OCI-LY7 (cell line): Measurements from ENCODE around the gene RGS8. TPM values are rescaled to one million over a fixed set of nuclear protein-coding genes. Genes with fewer than 3 reads are reported as not detected.

Source experiments
- BruUV-seq: library from RNA; stranded (reverse); fragments of 400-500 nt; replicated peaks from 2 replicates; lab custom pipeline; 2021; lab: Mats Ljungman, UMichigan
- CTCF ChIA-PET: fragments of 300-600 bp; sonication (Branson Sonifier 250); formaldehyde crosslinking; loops from one replicate; lab custom pipeline; 2022; ENCODE audit warnings: antibody characterized with exemption; ENCODE audit not compliant: unreplicated experiment; lab: Charles Lee
- POLR2A ChIA-PET: fragments of 300-600 bp; sonication (Branson Sonifier 250); formaldehyde crosslinking; loops from one replicate; lab custom pipeline; 2022; ENCODE audit warnings: antibody characterized with exemption; lab: Charles Lee
- DNase-seq: peaks from one replicate; pipeline ENCODE4 v3.0.0-alpha.2; 2015; ENCODE audit warnings: low spot score
- H2AFZ ChIP-seq: fragments of 200-600 bp; sonication (generic), shearing (Covaris generic); 2 replicates; pipeline ENCODE4 v1.6.1; 2014; ENCODE audit warnings: mild to moderate bottlenecking, antibody characterized with exemption, low read length, moderate library complexity
- H3K27ac ChIP-seq: fragments of 200-600 bp; sonication (generic); 2 replicates; pipeline ENCODE4 v1.5.1; 2014; ENCODE audit warnings: mixed run types, low read depth, mild to moderate bottlenecking, moderate library complexity, low read length, inconsistent platforms; ENCODE audit not compliant: poor library complexity, severe bottlenecking
- H3K36me3 ChIP-seq: fragments of 200-600 bp; sonication (generic); 2 replicates; pipeline ENCODE4 v1.6.1; 2014; ENCODE audit warnings: mild to moderate bottlenecking, antibody characterized with exemption, low read length, moderate library complexity, mixed read lengths; ENCODE audit not compliant: insufficient read depth
- H3K4me1 ChIP-seq: fragments of 200-600 bp; sonication (generic); 2 replicates; pipeline ENCODE4 v1.5.1; 2014; ENCODE audit warnings: mild to moderate bottlenecking, low read length; ENCODE audit not compliant: insufficient read depth, poor library complexity, severe bottlenecking
- H3K4me2 ChIP-seq: fragments of 200-600 bp; sonication (generic); 2 replicates; pipeline ENCODE4 v1.6.1; 2014; ENCODE audit warnings: mild to moderate bottlenecking, low read length
- H3K4me3 ChIP-seq: fragments of 200-600 bp; sonication (generic); 2 replicates; pipeline ENCODE4 v1.5.1; 2014; ENCODE audit warnings: mild to moderate bottlenecking, low read depth, low read length; ENCODE audit not compliant: poor library complexity, severe bottlenecking
- H3K79me2 ChIP-seq: fragments of 200-600 bp; sonication (generic); 2 replicates; pipeline ENCODE4 v1.6.1; 2016; ENCODE audit warnings: low read depth, mild to moderate bottlenecking, low read length, moderate library complexity, mixed read lengths; ENCODE audit not compliant: insufficient read depth
- H3K9me2 ChIP-seq: fragments of 200-600 bp; sonication (generic); 2 replicates; pipeline ENCODE4 v1.6.1; 2016; ENCODE audit warnings: mild to moderate bottlenecking, low read length, mixed read lengths; ENCODE audit not compliant: insufficient read depth
- H3K9me3 ChIP-seq: fragments of 200-600 bp; sonication (generic); 2 replicates; pipeline ENCODE4 v1.6.1; 2014; ENCODE audit warnings: mild to moderate bottlenecking, mixed run types, low read length, mixed read lengths
- H4K20me1 ChIP-seq: fragments of 200-600 bp; sonication (generic); 2 replicates; pipeline ENCODE4 v1.6.1; 2014; ENCODE audit warnings: mild to moderate bottlenecking, antibody characterized with exemption, low read length, moderate library complexity, mixed read lengths; ENCODE audit not compliant: insufficient read depth
- EZH2phosphoT487 ChIP-seq: fragments of 200-600 bp; sonication (generic); IDR thresholded peaks from 2 replicates; pipeline ENCODE4 v1.6.1; 2018; ENCODE audit warnings: low read depth, borderline replicate concordance, mild to moderate bottlenecking, mixed run types, antibody characterized with exemption, low read length, moderate library complexity, mixed read lengths
- intact Hi-C: fragments of 100-400 bp; cut with micrococcal nuclease; formaldehyde crosslinking; loops from one replicate; pipeline ENCODE4 v1.10.0; 2022; ENCODE audit not compliant: unreplicated experiment
- total RNA-seq, 2 experiments: library from RNA; depleted of rRNA in 1 of 2; stranded (reverse); fragments of >200 nt in 1 of 2; shearing (Covaris generic) in 1 of 2; gene quantifications; 2 replicates each; pipeline ENCODE4 v1.2.3, GENCODE V29; 2014 to 2022
- TF ChIP-seq, protein P1 (sequence below): fragments of 200-600 bp; sonication (generic); conservative IDR thresholded peaks from 2 replicates; pipeline ENCODE4 v1.5.1; 2014; ENCODE audit warnings: mild to moderate bottlenecking, antibody characterized with exemption, low read length, moderate library complexity, mixed read lengths

Gene RGS8
- total RNA-seq, 2 experiments from 2014 or later: 1.2 TPM; not detected in 1

DNA sequence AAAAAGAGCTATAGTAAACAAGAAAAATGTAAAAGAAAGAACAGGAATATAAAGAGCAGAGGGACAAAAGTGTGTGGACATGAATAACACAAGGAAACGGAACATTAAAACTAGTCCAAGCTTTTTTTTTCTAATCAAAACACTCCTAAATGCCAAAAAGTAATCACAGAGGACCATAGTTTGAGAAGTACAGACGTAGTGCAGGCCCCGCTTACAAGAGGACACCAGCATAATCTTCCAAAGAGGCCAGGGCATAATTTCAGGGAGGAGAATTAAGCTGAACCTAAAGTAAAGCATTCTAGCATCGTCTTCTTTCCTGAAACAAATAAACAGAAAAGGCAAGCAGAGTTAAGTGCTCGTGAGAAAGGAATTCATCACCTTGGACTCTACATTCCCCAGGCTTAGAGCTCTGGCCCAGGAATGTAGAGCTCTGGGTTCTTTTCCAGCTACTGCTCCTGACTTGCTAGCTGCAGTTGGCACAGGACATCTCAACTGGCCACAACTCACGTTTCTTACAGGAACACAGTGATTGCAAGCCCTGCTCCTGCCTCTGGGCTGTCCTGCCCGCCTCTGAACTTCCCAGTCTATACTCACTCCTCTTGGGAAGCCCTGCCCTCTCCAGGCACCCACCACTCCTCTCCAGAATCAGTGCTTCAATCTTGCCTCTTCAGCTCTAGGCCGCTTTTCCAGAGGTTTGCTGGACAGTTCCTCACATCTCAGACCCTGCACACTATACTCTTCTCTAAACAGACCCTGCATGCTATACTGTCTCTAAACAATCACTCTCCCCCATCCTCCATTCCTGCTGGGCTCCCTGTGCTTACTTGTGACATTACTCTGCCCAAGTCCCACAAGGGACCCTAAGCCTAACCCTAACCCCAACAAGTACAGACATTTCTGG lies 9.8 kb downstream of the RGS8 start:
- no peak overlapping the region for H3K4me3 ChIP-seq
- H3K9me3 ChIP-seq: no peaks in the 10 kb centered on the region
- CTCF ChIA-PET: interaction anchor here (0.6 to 2.2 kb wide), 5 partner anchors 23 to 108 kb away, joined by 3 to 5 read pairs (median 3); no protein-coding TSS in a partner anchor
- no peaks in the 10 kb centered on the region for H3K79me2 ChIP-seq
- H3K4me2 ChIP-seq: peak overlapping the region; percentile 82; the same call in 1 of the 2 replicates
- H2AFZ ChIP-seq: no peak overlapping the region
- H3K27ac ChIP-seq: no peak overlapping the region
- POLR2A ChIA-PET: interaction anchor here (0.5 to 6.8 kb wide), 6 partner anchors 8 to 86 kb away, joined by 3 to 69 read pairs (median 4); partner anchors contain the start of genes RGS16 and RNASEL
- H3K36me3 ChIP-seq: no peaks in the 10 kb centered on the region
- H4K20me1 ChIP-seq: no peaks in the 10 kb centered on the region
- H3K9me2 ChIP-seq: no peaks in the 10 kb centered on the region
- TF ChIP-seq EZH2phosphoT487: no peak
- TF ChIP-seq, protein P1, sequence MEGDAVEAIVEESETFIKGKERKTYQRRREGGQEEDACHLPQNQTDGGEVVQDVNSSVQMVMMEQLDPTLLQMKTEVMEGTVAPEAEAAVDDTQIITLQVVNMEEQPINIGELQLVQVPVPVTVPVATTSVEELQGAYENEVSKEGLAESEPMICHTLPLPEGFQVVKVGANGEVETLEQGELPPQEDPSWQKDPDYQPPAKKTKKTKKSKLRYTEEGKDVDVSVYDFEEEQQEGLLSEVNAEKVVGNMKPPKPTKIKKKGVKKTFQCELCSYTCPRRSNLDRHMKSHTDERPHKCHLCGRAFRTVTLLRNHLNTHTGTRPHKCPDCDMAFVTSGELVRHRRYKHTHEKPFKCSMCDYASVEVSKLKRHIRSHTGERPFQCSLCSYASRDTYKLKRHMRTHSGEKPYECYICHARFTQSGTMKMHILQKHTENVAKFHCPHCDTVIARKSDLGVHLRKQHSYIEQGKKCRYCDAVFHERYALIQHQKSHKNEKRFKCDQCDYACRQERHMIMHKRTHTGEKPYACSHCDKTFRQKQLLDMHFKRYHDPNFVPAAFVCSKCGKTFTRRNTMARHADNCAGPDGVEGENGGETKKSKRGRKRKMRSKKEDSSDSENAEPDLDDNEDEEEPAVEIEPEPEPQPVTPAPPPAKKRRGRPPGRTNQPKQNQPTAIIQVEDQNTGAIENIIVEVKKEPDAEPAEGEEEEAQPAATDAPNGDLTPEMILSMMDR: no peak
- no peak for DNase-seq
- BruUV-seq: no TSS peak
- H3K4me1 ChIP-seq: peaks cover 76% of the 10 kb centered on the region
- intact Hi-C loops: no loop called here

DNA sequence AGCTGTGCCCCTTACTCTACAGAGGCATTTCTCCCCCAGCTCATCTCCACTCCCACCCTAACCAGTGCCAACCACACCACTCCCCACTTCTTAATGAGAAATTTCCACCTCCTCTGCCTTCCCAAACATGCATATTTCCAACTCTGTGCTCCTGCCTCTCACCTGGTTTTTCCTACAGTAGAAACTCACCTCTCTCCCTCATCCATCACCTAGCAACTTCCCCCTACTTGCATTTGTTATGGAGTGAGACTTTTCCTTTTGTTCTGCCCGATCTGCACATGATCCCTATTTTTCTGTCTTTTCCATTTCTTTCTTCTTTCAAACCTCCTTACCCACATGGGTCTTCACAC lies 11.9 kb downstream of the RGS8 start:
- no TSS peak for BruUV-seq
- Histone ChIP-seq H2AFZ (no peak overlapping the region; the same call in 1 of the 2 replicates), H3K9me2 (no peaks in the 10 kb centered on the region), H3K27ac (no peak overlapping the region), H3K4me1 (peaks cover 62% of the 10 kb centered on the region), H4K20me1 (no peaks in the 10 kb centered on the region), H3K9me3 (no peaks in the 10 kb centered on the region), H3K4me3 (no peak overlapping the region), H3K79me2 (no peaks in the 10 kb centered on the region), H3K36me3 (no peaks in the 10 kb centered on the region), H3K4me2 (peak overlapping the region; percentile 45)
- TF ChIP-seq, protein P1: 0 out of 2 replicates have a peak, but pooled peaks have one; percentile 14
- no peak for TF ChIP-seq EZH2phosphoT487
- POLR2A ChIA-PET: interaction anchor here (1.0 to 6.8 kb wide), 5 partner anchors 8 to 67 kb away, joined by 3 to 69 read pairs (median 3); partner anchors contain the start of gene RGS16
- DNase-seq: no peak
- CTCF ChIA-PET: interaction anchor here (1.3 to 1.5 kb wide), 2 partner anchors 10 to 24 kb away, joined by 4 to 6 read pairs; no protein-coding TSS in a partner anchor
- intact Hi-C loops: no loop called here
